Frontal cortex (tissue), 4 donors: ENCODE data around the gene RASGEF1C. TPM values are rescaled to one million over a fixed set of nuclear protein-coding genes. Genes with fewer than 3 reads are reported as not detected.
"Not testable (repeated sequence)": the region's sequence is repeated elsewhere in the genome, so short reads cannot be mapped to it uniquely, and the experiment has no call there.

Source experiments
- DNase-seq, 2 donors: peaks; one replicate each; pipeline ENCODE4 v3.0.0; 2012; ENCODE audit warnings: low spot score in 2 of 2
- FAIRE-seq: peaks from 2 replicates; lab custom pipeline; 2012; peaks lifted over from hg19 to GRCh38; lab: Jason Lieb, UNC
- total RNA-seq: library from RNA; depleted of rRNA; stranded (reverse); fragments of >200 nt; gene quantifications from one replicate; pipeline ENCODE4 v1.2.3, GENCODE V29; 2014
- donor health status: control.
- donor health status: control.
- donor health status: control.

RASGEF1C gene
- total RNA-seq, 1 donor from 2014 or later: 17.9 TPM

GRCh38 chr5:180093241-180093640 lies 115.8 kb downstream of the RASGEF1C start:
- FAIRE-seq: no peak
- DNase-seq: no peak

- no peak for DNase-seq
These were observed 118.1 kb downstream of the RASGEF1C start for GRCh38 chr5:180090769-180091546.

GRCh38 chr5:180090098-180090768 lies 118.8 kb downstream of the RASGEF1C start:
- no peak for FAIRE-seq
- peak; percentile 57 to 72 for DNase-seq

More at GRCh38 chr5:180090769-180091546, 118.1 kb downstream of the RASGEF1C start:
- no peak for FAIRE-seq

- not testable (repeated sequence) for FAIRE-seq, DNase-seq
These were observed 119.4 kb downstream of the RASGEF1C start for GRCh38 chr5:180089628-180090027.

GRCh38 chr5:180088561-180088960 lies 120.5 kb downstream of the RASGEF1C start:
- no peak for DNase-seq
- FAIRE-seq: no peak

GRCh38 chr5:180086816-180087399 lies 122.1 kb downstream of the RASGEF1C start:
- FAIRE-seq (no peak), DNase-seq (no peak)

- DNase-seq (no peak), FAIRE-seq (no peak)
These were observed 123.2 kb downstream of the RASGEF1C start for GRCh38 chr5:180085837-180086236.

GRCh38 chr5:180084638-180085561 lies 124.1 kb downstream of the RASGEF1C start:
- no peak for DNase-seq
- FAIRE-seq: no peak

GRCh38 chr5:180083529-180084060 lies 125.4 kb downstream of the RASGEF1C start:
- no peak for FAIRE-seq
- no peak for DNase-seq

- peak in 1 of 2 donors; percentile 26 for DNase-seq
- no peak for FAIRE-seq
These were observed 126.2 kb downstream of the RASGEF1C start for GRCh38 chr5:180082633-180083420.

GRCh38 chr5:180081481-180081880 lies 127.5 kb downstream of the RASGEF1C start:
- DNase-seq (no peak), FAIRE-seq (no peak)

- no peak for FAIRE-seq
- no peak for DNase-seq
These were observed 128.3 kb downstream of the RASGEF1C start for GRCh38 chr5:180080486-180081280.

- FAIRE-seq: no peak
- no peak for DNase-seq
These were observed 129.1 kb downstream of the RASGEF1C start for GRCh38 chr5:180079702-180080466.

GRCh38 chr5:180078348-180078747 lies 130.7 kb downstream of the RASGEF1C start:
- DNase-seq: no peak
- FAIRE-seq: no peak

GRCh38 chr5:180077594-180078284 lies 131.3 kb downstream of the RASGEF1C start:
- FAIRE-seq (no peak), DNase-seq (no peak)

- no peak for DNase-seq
- FAIRE-seq: no peak
These were observed 133.3 kb downstream of the RASGEF1C start for GRCh38 chr5:180075703-180076102.

- DNase-seq (no peak), FAIRE-seq (no peak)
These were observed 134.5 kb downstream of the RASGEF1C start for GRCh38 chr5:180074462-180074861.
